GM19463 (cell line): Measurements from ENCODE around the gene DNM3.

Experiments used
- ATAC-seq: cut with Tn5 transposase; IDR thresholded peaks from one replicate; pipeline ENCODE4 v1.9.1; 2021; ENCODE audit warnings: mild to moderate bottlenecking, moderate library complexity; ENCODE audit not compliant: unreplicated experiment

Gene DNM3

GRCh38 chr1:172089768-172090510 is 248.6 kb downstream of the DNM3 start:
- ATAC-seq: no peak

GRCh38 chr1:172090511-172090817 is 249.2 kb downstream of the DNM3 start:
- no peak for ATAC-seq

GRCh38 chr1:172095846-172096245 is 254.5 kb downstream of the DNM3 start:
- no peak for ATAC-seq

- no peak for ATAC-seq
Observed at GRCh38 chr1:172105230-172105629, 263.9 kb downstream of the DNM3 start.

GRCh38 chr1:172107316-172107975 is 266.1 kb downstream of the DNM3 start:
- ATAC-seq: no peak

- ATAC-seq: no peak
Observed at GRCh38 chr1:172108161-172108893, 267.0 kb downstream of the DNM3 start.

GRCh38 chr1:172109359-172109758 is 268.1 kb downstream of the DNM3 start:
- ATAC-seq: no peak

GRCh38 chr1:172112576-172112975 is 271.3 kb downstream of the DNM3 start:
- ATAC-seq: no peak

GRCh38 chr1:172117800-172118199 is 276.5 kb downstream of the DNM3 start:
- ATAC-seq: no peak

GRCh38 chr1:172118618-172119017 is 277.3 kb downstream of the DNM3 start:
- no peak for ATAC-seq

- ATAC-seq: no peak
Observed at GRCh38 chr1:172119184-172119583, 277.9 kb downstream of the DNM3 start.

GRCh38 chr1:172120381-172120780 is 279.1 kb downstream of the DNM3 start:
- no peak for ATAC-seq

GRCh38 chr1:172121081-172121717 is 279.9 kb downstream of the DNM3 start:
- ATAC-seq: no peak

- ATAC-seq: no peak
Observed at GRCh38 chr1:172122381-172122780, 281.1 kb downstream of the DNM3 start.

GRCh38 chr1:172125250-172125649 is 284.0 kb downstream of the DNM3 start:
- no peak for ATAC-seq

GRCh38 chr1:172125812-172126430 is 284.6 kb downstream of the DNM3 start:
- ATAC-seq: no peak

GRCh38 chr1:172132836-172133235 is 291.5 kb downstream of the DNM3 start:
- no peak for ATAC-seq

- no peak for ATAC-seq
Observed at GRCh38 chr1:172134087-172134731, 292.9 kb downstream of the DNM3 start.

- no peak for ATAC-seq
Observed at GRCh38 chr1:172135076-172135672, 293.9 kb downstream of the DNM3 start.

GRCh38 chr1:172135978-172136610 is 294.8 kb downstream of the DNM3 start:
- no peak for ATAC-seq
